DOHH2 (cell line): ENCODE data around the gene CRHR1.

ENCODE experiments used
- H3F3A ChIP-seq: fragments of 200-600 bp; sonication (generic), shearing (Covaris generic); 2 replicates; pipeline ENCODE4 v1.6.0; 2016; ENCODE audit warnings: antibody characterized with exemption, mild to moderate bottlenecking; ENCODE audit not compliant: control insufficient read depth, insufficient read depth
- H3K27ac ChIP-seq: fragments of 200-600 bp; sonication (generic); 2 replicates; pipeline ENCODE4 v1.5.1; 2014; ENCODE audit warnings: low read depth, mild to moderate bottlenecking, low read length, moderate library complexity
- H3K27me3 ChIP-seq: fragments of 200-600 bp; sonication (generic); 2 replicates; pipeline ENCODE4 v1.6.1; 2014; ENCODE audit warnings: mild to moderate bottlenecking, low read length, mixed read lengths; ENCODE audit not compliant: control insufficient read depth
- H3K36me3 ChIP-seq: fragments of 200-600 bp; sonication (generic); 2 replicates; pipeline ENCODE4 v1.6.1; 2014; ENCODE audit warnings: mild to moderate bottlenecking, low read length, moderate library complexity, mixed read lengths; ENCODE audit not compliant: control insufficient read depth
- H3K4me1 ChIP-seq: fragments of 200-600 bp; sonication (generic); 2 replicates; pipeline ENCODE4 v1.6.1; 2014; ENCODE audit warnings: mild to moderate bottlenecking, low read length, mixed read lengths; ENCODE audit not compliant: control insufficient read depth
- H3K4me2 ChIP-seq: fragments of 200-600 bp; sonication (generic); 2 replicates; pipeline ENCODE4 v1.6.0; 2014; ENCODE audit warnings: mild to moderate bottlenecking, low read length, moderate library complexity
- H3K4me3 ChIP-seq: fragments of 200-600 bp; sonication (generic); 2 replicates; pipeline ENCODE4 v1.5.1; 2014; ENCODE audit warnings: mild to moderate bottlenecking, low read length, mixed read lengths
- H3K79me2 ChIP-seq: fragments of 200-600 bp; sonication (generic); 2 replicates; pipeline ENCODE4 v1.6.1; 2014; ENCODE audit warnings: mild to moderate bottlenecking, low read length, mixed read lengths; ENCODE audit not compliant: control insufficient read depth
- H3K9me2 ChIP-seq: fragments of 200-600 bp; sonication (generic); replicated peaks from 2 replicates; pipeline ENCODE4 v1.6.1; 2014; ENCODE audit warnings: mild to moderate bottlenecking, low read length, mixed read lengths; ENCODE audit not compliant: control insufficient read depth
- H3K9me3 ChIP-seq: fragments of 200-600 bp; sonication (generic); 2 replicates; pipeline ENCODE4 v1.6.1; 2014; ENCODE audit warnings: antibody characterized with exemption, low read length, mixed read lengths; ENCODE audit not compliant: control insufficient read depth, insufficient read depth
- H4K20me1 ChIP-seq: fragments of 200-600 bp; sonication (generic); 2 replicates; pipeline ENCODE4 v1.6.0; 2014; ENCODE audit warnings: low read depth, mild to moderate bottlenecking, antibody characterized with exemption, low read length, moderate library complexity; ENCODE audit not compliant: control insufficient read depth, insufficient read depth
- CTCF ChIP-seq: fragments of 200-600 bp; sonication (generic); IDR thresholded peaks from one replicate; pipeline ENCODE4 v1.5.1; 2014; ENCODE audit warnings: antibody characterized with exemption, mild to moderate bottlenecking, low read depth, low read length; ENCODE audit not compliant: poor library complexity, severe bottlenecking
- EZH2phosphoT487 ChIP-seq: fragments of 200-600 bp; sonication (generic); IDR thresholded peaks from 2 replicates; pipeline ENCODE4 v1.6.1; 2017; ENCODE audit warnings: borderline replicate concordance, mild to moderate bottlenecking, antibody characterized with exemption, low read length, moderate library complexity, mixed read lengths

Gene CRHR1

GRCh38 chr17:45841883-45842525 lies 57.9 kb downstream of the CRHR1 start:
- Histone ChIP-seq H3K27me3 (peaks cover 6% of the 10 kb centered on the region; the same call in 1 of the 2 replicates), H3K9me3 (no peaks in the 10 kb centered on the region), H3F3A (no peaks in the 10 kb centered on the region), H3K9me2 (no peaks in the 10 kb centered on the region), H3K36me3 (no peaks in the 10 kb centered on the region), H3K27ac (no peak overlapping the region), H3K4me3 (no peak overlapping the region), H3K4me1 (no peaks in the 10 kb centered on the region), H3K79me2 (no peaks in the 10 kb centered on the region), H4K20me1 (no peaks in the 10 kb centered on the region), H3K4me2 (no peak overlapping the region)
- no peak for TF ChIP-seq EZH2phosphoT487
- TF ChIP-seq CTCF: no peak

GRCh38 chr17:45843722-45844121 lies 59.6 kb downstream of the CRHR1 start:
- Histone ChIP-seq H3K9me3 (no peaks in the 10 kb centered on the region), H3K27ac (no peak overlapping the region), H3K4me1 (no peaks in the 10 kb centered on the region), H3K9me2 (no peaks in the 10 kb centered on the region), H3K4me2 (no peak overlapping the region), H3K27me3 (peaks cover 6% of the 10 kb centered on the region; the same call in 1 of the 2 replicates), H3K4me3 (no peak overlapping the region), H3K36me3 (no peaks in the 10 kb centered on the region), H4K20me1 (no peaks in the 10 kb centered on the region), H3F3A (no peaks in the 10 kb centered on the region), H3K79me2 (no peaks in the 10 kb centered on the region)
- TF ChIP-seq EZH2phosphoT487: no peak
- TF ChIP-seq CTCF: no peak

- Histone ChIP-seq H3K4me1 (no peaks in the 10 kb centered on the region), H3K79me2 (no peaks in the 10 kb centered on the region), H3K9me2 (no peaks in the 10 kb centered on the region), H3K27me3 (peaks cover 6% of the 10 kb centered on the region; the same call in 1 of the 2 replicates), H3K4me3 (no peak within 1 kb of the TSS), H3K9me3 (no peaks in the 10 kb centered on the region), H3K36me3 (no peaks in the 10 kb centered on the region), H4K20me1 (no peaks in the 10 kb centered on the region), H3K27ac (no peak within 1 kb of the TSS), H3F3A (no peaks in the 10 kb centered on the region), H3K4me2 (no peak within 1 kb of the TSS)
- no peak for TF ChIP-seq CTCF
- no peak for TF ChIP-seq EZH2phosphoT487
Measured at GRCh38 chr17:45844695-45845375, 60.7 kb downstream of the CRHR1 start, which contains the start of gene SPPL2C. TSS of gene SPPL2C (plus strand) at chr17:45844881. CDS start at chr17:45844907, 26 bp downstream.
